ENCODE measurements around the gene PFDN1.

DNA sequence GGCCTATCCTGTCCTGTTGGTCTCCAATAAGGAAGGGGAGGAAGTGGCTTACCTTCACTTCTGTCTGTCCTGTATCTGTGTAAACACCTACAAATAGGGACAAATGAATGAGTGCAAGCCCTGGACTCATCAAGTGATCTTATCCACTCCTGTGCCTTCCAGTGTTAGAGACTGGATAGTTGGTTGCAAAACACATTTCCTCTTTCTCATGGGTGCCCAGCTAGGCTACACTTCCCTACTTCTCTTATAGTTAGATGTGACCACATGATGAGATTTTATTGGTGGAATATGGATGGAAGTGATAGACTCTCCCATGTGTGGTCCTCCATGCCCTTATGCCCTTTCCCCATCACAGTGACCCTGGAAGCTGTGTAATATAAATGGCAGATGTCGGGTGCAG, 16.9 kb upstream of the PFDN1 start:
- no peak for TF ChIP-seq ZBTB7A (IDR thresholded peaks at IDR 0.05; ENCODE audit: low read depth)
- TF ChIP-seq, protein P1, sequence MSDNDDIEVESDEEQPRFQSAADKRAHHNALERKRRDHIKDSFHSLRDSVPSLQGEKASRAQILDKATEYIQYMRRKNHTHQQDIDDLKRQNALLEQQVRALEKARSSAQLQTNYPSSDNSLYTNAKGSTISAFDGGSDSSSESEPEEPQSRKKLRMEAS (IDR thresholded peaks at IDR 0.05): no peak
- no peak for TF ChIP-seq CREB1 (IDR thresholded peaks at IDR 0.05; ENCODE audit: low read depth)
- no peak for TF ChIP-seq TAF1 (IDR thresholded peaks at IDR 0.05; ENCODE audit: low read depth)
- no peak for TF ChIP-seq NFIC (IDR thresholded peaks at IDR 0.05)
- TF ChIP-seq FOXM1 (IDR thresholded peaks at IDR 0.05; ENCODE audit: borderline replicate concordance, low read depth): no peak
- no peak for TF ChIP-seq TEAD4 (IDR thresholded peaks at IDR 0.05)
- no peak for TF ChIP-seq YY1 (IDR thresholded peaks at IDR 0.05; ENCODE audit: low read depth)
- TF ChIP-seq RAD21 (IDR thresholded peaks at IDR 0.05; ENCODE audit: low read depth): no peak

All from Ishikawa (cell line).